Activated T-cell treated with anti-CD3 and anti-CD28 coated beads, Interleukin-2, amount 50 U/mL, for 72 hours (primary cell): Measurements from ENCODE around the gene LEFTY1. TPM values are rescaled to one million over a fixed set of nuclear protein-coding genes. Genes with fewer than 3 reads are reported as not detected.
"Not testable (repeated sequence)": the region's sequence is repeated elsewhere in the genome, so short reads cannot be mapped to it uniquely, and the experiment has no call there.

Source experiments
- ATAC-seq, 2 donors: fragments of 150-1000 bp; cut with Tn5 transposase; replicated peaks in 1 of 2; 2 replicates each; pipeline ENCODE4 v1.10.0; 2021; ENCODE audit warnings: moderate library complexity in 2 of 2, mild to moderate bottlenecking in 1 of 2
- DNase-seq, 2 donors: peaks; one replicate each; pipeline ENCODE4 v3.0.0; 2021 to 2022; ENCODE audit warnings: mixed read lengths in 1 of 2
- H3K27ac Mint-ChIP-seq: one replicate; pipeline ENCODE4 v1.8.0; 2022; ENCODE audit warnings: mild to moderate bottlenecking, moderate library complexity, mixed read lengths
- H3K27me3 Mint-ChIP-seq: one replicate; pipeline ENCODE4 v1.8.0; 2022; ENCODE audit warnings: low read depth, mixed read lengths
- H3K36me3 Mint-ChIP-seq, 2 donors: one replicate each; pipeline ENCODE4 v1.8.0; 2022; ENCODE audit warnings: mixed read lengths in 2 of 2, mild to moderate bottlenecking in 1 of 2; ENCODE audit not compliant: insufficient read depth in 2 of 2
- H3K4me1 Mint-ChIP-seq: one replicate; pipeline ENCODE4 v1.8.0; 2022; ENCODE audit warnings: low read depth, mixed read lengths
- H3K4me3 Mint-ChIP-seq, 2 donors: one replicate each; pipeline ENCODE4 v1.8.0; 2022; ENCODE audit warnings: mild to moderate bottlenecking in 2 of 2, mixed read lengths in 2 of 2, moderate library complexity in 2 of 2
- H3K9me3 Mint-ChIP-seq, 2 donors: one replicate each; pipeline ENCODE4 v1.8.0; 2022; ENCODE audit warnings: mixed read lengths in 2 of 2
- total RNA-seq, 2 donors: library from RNA; stranded (reverse); gene quantifications; one replicate each; pipeline ENCODE4 v1.2.3, GENCODE V29; 2022

LEFTY1 gene
- total RNA-seq, 2 donors from 2014 or later = not detected

DNA sequence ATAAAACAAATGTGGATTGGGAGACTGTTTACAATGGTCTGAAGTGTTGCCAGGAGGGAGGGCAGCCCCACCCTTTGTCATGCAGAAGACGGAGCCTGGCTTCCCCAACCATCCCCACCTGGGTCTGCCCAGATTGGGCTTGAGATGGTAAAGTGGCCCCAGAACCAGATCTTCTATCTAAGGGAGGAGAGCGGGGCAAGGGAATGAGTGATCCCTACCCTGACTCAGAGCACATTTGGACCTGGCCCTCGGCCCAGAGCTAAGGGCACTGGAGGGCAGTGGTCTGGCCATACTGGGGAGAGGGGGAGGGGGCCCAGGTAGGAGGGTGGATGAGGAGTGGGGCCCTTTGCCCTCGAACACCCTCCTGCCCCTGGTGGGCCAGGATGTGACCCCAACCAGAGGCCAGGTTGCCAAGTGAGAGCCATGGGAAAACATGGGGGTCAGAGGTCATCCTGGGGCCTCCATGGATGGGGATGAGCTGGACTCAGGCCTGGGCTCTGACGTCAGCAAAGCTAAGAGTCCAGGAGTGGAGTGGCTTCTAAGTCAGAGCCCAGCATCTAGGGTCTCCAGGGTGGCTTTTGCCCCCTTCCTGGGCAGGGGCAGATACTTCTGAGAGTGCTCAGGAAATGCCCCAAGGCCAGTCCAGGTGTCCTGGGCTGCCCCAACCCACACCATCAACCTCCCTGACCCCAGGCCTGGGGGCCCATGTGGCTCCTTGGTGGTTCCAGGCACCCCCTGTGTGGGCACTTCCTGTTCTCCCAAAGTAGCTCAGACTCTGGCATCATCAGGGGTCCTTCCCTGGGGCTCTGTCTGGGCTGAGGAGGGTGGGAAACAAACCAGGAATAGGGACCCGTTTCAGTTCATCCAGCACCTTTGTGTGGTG lies 1.6 kb upstream of the LEFTY1 start:
- Mint-ChIP-seq H3K4me3 (no peak overlapping the region), H3K36me3 (no peaks in the 10 kb centered on the region), H3K27ac (no peak overlapping the region), H3K4me1 (peaks cover 13% of the 10 kb centered on the region), H3K27me3 (no peaks in the 10 kb centered on the region), H3K9me3 (no peaks in the 10 kb centered on the region)
- ATAC-seq (no peak), DNase-seq (no peak)

DNA sequence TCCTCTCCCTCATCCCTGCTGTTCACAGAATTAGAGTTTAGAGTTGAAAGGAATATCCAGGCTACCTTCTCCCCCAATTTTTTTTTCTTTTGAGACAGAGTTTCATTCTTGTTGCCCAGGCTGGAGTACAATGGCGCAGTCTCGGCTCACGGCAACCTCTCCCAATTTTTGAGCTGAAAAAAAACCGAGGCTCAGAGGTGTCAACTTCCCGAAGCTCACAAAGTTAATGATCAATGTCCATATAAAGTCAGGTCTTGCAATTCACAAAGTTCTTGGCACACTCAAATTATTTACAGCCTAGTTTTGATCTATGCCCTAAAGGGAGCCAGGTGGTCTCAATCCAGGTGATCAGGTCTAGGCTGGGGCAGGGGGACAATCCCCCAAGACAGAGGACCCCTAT lies 797 bp upstream of the LEFTY1 start:
- ATAC-seq = no peak
- H3K4me1 Mint-ChIP-seq = peaks cover 10% of the 10 kb centered on the region
- DNase-seq = no peak
- no peaks in the 10 kb centered on the region for H3K9me3 Mint-ChIP-seq
- H3K36me3 Mint-ChIP-seq = no peaks in the 10 kb centered on the region
- no peak overlapping the region for H3K4me3 Mint-ChIP-seq
- no peak overlapping the region for H3K27ac Mint-ChIP-seq
- H3K27me3 Mint-ChIP-seq = no peaks in the 10 kb centered on the region

DNA sequence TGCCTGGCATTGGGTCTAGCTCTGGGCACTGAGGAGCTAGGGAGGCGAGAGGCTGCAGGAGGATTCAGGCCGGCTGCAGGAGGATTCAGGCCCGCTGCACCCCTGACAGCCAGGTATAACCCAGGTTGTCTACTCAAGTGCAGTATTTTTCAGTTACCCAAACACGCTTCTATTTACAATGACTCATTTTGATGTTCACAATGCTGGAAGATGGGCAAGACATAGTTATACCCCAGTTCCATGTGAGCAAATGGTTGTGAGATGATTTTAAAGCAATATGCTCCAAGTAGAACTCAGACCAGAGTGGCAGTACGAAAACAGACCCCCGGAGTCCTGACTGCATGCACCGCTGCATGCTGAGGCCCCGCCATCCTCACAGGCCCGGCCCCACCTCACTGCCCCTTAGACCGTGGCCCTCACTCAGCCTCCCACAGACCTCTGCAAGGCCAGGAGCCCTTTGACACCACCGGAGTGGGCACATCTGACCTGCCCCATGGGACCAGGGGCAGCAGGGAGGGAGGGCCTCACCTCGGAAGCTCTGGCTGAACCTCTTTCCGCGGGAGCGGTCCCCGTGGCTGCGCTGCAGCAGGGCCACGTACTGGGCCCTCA lies 553 bp downstream of the LEFTY1 start:
- DNase-seq (no peak), ATAC-seq (no peak)
- Mint-ChIP-seq H3K27ac (no peak overlapping the region), H3K4me1 (peaks cover 8% of the 10 kb centered on the region), H3K4me3 (peak overlapping the region in 1 of 2 donors; percentile 40), H3K27me3 (no peaks in the 10 kb centered on the region), H3K9me3 (no peaks in the 10 kb centered on the region), H3K36me3 (no peaks in the 10 kb centered on the region)

DNA sequence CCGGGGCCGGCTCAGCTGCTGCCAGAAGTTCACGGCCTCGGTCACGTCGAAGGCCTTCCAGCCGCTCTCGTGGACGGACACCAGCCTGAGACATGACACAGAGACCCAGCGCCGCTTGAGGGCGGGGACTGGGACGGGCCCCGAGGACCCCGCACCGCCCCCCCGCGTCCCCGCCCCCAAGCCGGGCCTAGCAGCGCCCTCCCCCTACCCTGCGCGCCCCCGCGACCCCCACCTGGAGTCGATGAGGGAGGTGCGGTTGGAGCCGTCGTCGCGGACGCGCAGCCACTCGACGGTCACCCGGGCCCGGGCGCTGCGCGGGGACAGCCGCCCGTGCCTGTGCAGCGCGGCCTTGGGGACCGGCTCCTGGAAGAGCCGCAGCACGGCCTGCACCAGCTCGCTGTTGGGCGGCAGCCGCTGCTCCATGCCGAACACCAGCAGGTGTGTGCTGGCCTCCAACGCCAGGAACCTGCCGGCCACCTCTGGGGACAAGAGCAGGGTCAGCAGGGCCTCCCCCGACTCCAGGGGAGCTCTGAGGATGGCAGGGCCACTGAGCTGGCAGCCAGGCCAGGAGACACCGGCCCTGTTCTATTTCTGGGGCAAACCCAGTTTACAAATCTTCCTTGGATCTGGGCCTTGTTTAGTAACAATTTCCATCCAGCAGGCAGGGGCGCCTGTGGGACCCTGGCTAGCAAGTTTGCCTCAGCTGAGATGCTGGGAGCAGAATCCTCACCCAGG lies 1.2 kb downstream of the LEFTY1 start:
- DNase-seq, H3K27me3 Mint-ChIP-seq, H3K36me3 Mint-ChIP-seq, H3K4me1 Mint-ChIP-seq, H3K9me3 Mint-ChIP-seq, H3K27ac Mint-ChIP-seq: not testable (repeated sequence)
- peak in 1 of 2 donors; percentile 48 for ATAC-seq
- peak overlapping the region in 1 of 2 donors; percentile 40 for H3K4me3 Mint-ChIP-seq

DNA sequence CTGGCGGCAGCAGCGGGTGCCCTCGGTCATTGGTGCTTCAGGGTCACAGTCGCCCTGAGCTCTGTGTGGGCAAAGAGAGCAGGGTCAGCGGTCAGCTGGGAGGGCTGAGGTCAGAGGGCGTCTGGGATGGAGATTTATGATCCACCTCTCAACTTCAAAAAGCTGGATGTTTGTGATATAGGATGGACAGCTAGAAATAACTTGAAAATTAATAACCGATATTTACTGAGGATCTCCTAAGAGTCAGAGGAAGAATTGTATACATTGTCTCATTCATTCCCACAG lies 2.0 kb downstream of the LEFTY1 start:
- H3K4me1 Mint-ChIP-seq = peaks cover 9% of the 10 kb centered on the region
- ATAC-seq (no peak), DNase-seq (no peak)
- H3K4me3 Mint-ChIP-seq = peak overlapping the region in 1 of 2 donors; percentile 37
- H3K36me3 Mint-ChIP-seq = peaks cover 0 to 2% of the 10 kb centered on the region in 2 donors
- H3K27me3 Mint-ChIP-seq = no peaks in the 10 kb centered on the region
- H3K9me3 Mint-ChIP-seq = no peaks in the 10 kb centered on the region
- no peak overlapping the region for H3K27ac Mint-ChIP-seq

DNA sequence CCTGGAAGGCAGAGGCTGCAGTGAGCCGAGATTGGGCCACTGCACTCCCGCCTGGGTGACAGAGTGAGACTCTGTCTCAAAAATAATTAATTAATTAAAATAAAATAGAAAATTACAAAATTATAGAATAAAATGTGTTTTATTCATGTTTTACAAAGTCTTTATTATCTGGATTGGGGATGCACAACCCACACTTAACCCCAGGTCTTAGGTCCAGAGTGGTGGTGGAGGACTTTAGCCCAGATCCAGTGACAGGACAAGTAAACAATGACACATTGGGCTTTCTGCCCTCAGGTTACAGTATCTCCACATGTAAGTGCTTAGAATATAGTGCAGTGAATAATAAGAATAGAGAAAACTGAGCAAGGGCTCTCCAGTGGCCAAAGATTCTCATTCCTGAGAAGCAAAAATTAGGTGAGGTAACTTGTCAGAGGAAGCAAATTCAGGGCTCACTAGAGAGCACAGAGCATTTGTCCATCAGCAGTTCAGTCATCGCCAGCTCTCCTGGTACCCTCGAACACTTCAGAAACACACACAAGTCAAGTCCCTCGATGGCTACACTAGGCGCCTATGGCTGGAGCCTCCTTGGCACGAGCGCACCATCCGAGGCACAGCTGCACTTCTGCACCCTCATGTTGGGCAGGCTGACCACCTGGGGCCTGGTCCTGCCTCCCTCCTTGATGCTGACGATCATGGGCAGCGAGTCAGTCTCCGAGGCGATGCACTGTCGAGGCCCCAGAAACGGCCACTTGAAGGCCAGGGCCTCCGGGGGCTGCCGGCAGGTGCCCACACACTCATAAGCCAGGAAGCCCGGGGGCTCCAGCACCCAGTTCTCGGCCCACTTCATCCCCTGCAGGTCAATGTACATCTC lies 2.6 kb downstream of the LEFTY1 start:
- Mint-ChIP-seq H3K36me3 (peaks cover 0 to 2% of the 10 kb centered on the region in 2 donors), H3K27me3 (no peaks in the 10 kb centered on the region), H3K27ac (no peak overlapping the region), H3K9me3 (no peaks in the 10 kb centered on the region), H3K4me3 (no peak overlapping the region), H3K4me1 (peaks cover 9% of the 10 kb centered on the region)
- DNase-seq (no peak), ATAC-seq (no peak)

DNA sequence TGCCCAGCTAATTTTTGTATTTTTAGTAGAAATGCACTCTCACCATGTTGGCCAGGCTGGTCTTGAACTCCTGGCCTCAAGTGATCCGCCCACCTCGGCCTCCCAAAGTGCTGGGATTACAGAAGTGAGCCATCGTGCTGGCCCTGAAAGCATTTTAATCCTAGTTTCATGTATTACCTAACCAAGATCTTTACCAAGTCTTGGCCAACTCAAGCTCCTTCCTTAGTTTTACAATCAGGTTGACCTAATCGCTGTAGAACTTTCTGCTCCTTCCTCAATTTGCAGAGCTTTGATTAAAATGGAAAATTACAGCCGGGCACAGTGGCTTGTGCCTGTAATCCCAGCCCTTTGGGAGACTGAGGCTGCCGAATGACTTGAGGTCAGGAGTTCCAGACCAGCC lies 3.6 kb downstream of the LEFTY1 start:
- peaks cover 20% of the 10 kb centered on the region for H3K4me1 Mint-ChIP-seq
- no peaks in the 10 kb centered on the region for H3K27me3 Mint-ChIP-seq
- H3K4me3 Mint-ChIP-seq = no peak overlapping the region
- ATAC-seq (no peak), DNase-seq (no peak)
- no peaks in the 10 kb centered on the region for H3K9me3 Mint-ChIP-seq
- H3K36me3 Mint-ChIP-seq = peaks cover 0 to 2% of the 10 kb centered on the region in 2 donors
- no peak overlapping the region for H3K27ac Mint-ChIP-seq

DNA sequence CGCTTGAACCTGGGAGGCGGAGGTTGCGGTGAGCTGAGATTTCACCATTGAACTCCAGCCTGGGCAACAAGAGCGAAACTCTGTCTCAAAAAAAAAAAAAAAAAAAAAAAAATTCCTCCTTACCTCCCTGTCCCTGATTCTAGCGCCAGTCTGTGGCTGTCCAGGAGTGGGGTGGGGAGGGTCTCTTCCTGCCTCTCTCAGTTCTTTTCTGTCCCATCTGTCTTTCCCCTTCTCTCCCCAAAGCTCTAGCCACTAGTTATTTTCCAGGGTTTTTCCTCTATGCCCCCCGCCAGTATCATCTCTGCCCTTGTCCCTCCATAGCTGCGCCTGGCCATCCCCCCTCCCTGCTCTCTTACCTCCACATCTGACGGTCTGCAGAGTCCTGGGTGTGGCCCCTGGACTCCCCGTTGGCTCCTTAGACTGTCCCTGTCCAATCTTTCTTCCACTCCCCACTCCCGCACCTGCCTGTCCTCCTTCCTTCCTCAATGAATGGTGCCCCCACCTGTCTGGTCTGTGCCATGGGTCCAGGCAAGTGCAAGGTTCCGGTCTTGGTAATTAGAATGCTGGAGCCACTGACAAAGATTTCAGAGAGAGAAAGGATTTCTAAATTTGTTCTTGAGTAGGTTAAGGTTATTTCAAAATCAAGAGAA lies 5.2 kb downstream of the LEFTY1 start:
- H3K27ac Mint-ChIP-seq = peak overlapping the region; percentile 89
- H3K4me1 Mint-ChIP-seq = peaks cover 36% of the 10 kb centered on the region
- no peaks in the 10 kb centered on the region for H3K27me3 Mint-ChIP-seq
- peaks cover 0 to 2% of the 10 kb centered on the region in 2 donors for H3K36me3 Mint-ChIP-seq
- ATAC-seq (no peak), DNase-seq (no peak)
- H3K9me3 Mint-ChIP-seq = no peaks in the 10 kb centered on the region
- H3K4me3 Mint-ChIP-seq = peak overlapping the region; percentile 87 to 96

DNA sequence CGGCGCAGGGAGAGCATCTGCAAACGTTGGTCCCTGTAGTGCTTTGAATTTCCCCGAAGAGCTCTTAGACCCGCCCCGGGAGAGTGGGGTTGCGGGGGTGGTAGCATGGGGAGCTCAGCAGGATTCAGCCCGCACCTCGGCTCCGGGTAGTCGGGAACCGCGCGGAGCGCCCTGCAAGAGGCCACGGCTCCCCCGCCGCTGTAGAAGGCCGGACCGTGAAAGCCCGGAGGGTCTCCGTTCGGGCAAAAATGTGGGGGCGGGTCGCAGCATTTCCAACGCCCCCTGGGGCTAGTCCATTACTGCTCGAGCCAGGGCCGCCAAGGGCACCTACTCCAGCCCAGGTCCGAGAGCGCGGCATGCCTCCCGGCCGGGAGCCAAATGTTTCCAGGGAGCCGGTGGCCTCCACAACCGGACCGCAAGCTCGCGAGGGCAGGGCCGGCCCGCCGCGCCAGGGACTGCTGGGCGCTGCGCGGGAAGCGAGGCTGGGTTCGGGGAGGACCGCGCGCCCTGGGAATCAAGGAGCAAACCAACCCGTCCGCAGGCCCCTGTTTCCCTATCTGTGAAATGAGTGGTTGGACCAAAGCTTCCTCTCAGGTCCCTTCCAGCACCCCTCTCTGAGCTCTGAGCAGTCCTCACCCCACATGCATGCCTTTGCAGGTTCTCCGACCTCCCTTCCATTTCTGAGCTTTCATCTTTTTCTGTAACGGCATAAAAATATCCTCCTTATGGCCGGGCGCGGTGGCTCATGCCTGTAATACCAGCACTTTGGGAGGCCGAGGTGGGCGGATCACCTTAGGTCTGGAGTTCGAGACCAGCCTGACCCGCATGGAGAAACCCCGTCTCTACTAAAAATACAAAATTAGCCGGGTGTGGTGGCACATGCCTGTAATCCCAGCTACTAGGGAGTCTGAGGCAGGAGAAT lies 6.0 kb downstream of the LEFTY1 start:
- H3K36me3 Mint-ChIP-seq = peaks cover 0 to 2% of the 10 kb centered on the region in 2 donors
- H3K4me3 Mint-ChIP-seq = peak overlapping the region; percentile 87 to 96
- peaks cover 43% of the 10 kb centered on the region for H3K4me1 Mint-ChIP-seq
- no peaks in the 10 kb centered on the region for H3K27me3 Mint-ChIP-seq
- ATAC-seq = peak; percentile 35 to 55
- peak overlapping the region; percentile 89 for H3K27ac Mint-ChIP-seq
- peak; percentile 48 for DNase-seq
- no peaks in the 10 kb centered on the region for H3K9me3 Mint-ChIP-seq

DNA sequence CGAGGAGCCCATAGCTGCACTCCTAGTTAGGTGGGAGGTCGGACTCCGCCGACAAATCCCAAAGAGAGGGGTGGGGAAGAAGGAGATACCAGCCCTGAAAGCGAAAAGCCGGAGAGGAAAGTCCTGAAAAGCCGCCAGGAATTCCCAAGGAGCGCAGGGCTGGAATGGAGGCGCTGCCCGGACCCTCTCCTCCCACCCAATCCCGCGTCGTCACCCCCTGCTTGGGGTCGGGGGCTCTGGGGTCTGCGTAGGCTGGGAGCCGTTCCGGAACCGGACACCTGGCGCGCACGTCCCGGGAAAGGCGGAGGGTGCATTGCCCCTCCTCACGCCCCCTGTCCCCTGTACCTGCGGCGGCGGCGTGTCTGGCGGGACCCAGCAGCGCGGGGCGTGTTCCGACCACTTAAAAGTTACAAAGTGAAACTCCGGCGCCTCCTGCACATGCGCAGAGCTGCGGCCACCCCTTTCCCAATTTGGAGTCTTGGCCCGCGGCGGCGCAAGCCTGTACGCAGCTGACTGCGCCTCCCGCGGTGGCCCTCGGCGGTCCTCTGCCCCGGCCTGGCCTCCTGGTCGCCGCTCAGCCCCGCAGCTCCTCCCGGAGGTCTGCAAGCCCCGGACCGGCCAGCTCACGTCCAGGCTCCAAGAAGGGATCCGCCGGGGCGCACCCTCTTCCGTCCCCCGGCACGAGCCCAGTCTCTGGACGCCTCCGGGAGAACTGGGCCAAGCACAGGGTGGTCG lies 6.8 kb downstream of the LEFTY1 start, which contains the start of gene TMEM63A:
Gene TMEM63A, minus strand, starts transcription at position 422 of the 735 bp plus-strand sequence. CDS start 4,800 bp downstream, outside the sequence.
- ATAC-seq (peak; percentile 75), DNase-seq (peak; percentile 89)
- H3K4me3 Mint-ChIP-seq = peak within 1 kb of the TSS; percentile 87 to 96
- H3K36me3 Mint-ChIP-seq = peaks cover 2 to 3% of the 10 kb centered on the region in 2 donors
- H3K27ac Mint-ChIP-seq = peak within 1 kb of the TSS; percentile 89
- peaks cover 51% of the 10 kb centered on the region for H3K4me1 Mint-ChIP-seq
- no peaks in the 10 kb centered on the region for H3K27me3 Mint-ChIP-seq
- no peaks in the 10 kb centered on the region for H3K9me3 Mint-ChIP-seq
